Activated naive CD4-positive, alpha-beta T cell (primary cell): Measurements from ENCODE around the gene TCERG1L.
"Not testable (repeated sequence)": the region's sequence is repeated elsewhere in the genome, so short reads cannot be mapped to it uniquely, and the experiment has no call there.

Source experiments
- DNase-seq, 4 experiments: peaks; one replicate each; lab custom pipeline; 2025; lab: John Stamatoyannopoulos, UW

TCERG1L gene, protein sequence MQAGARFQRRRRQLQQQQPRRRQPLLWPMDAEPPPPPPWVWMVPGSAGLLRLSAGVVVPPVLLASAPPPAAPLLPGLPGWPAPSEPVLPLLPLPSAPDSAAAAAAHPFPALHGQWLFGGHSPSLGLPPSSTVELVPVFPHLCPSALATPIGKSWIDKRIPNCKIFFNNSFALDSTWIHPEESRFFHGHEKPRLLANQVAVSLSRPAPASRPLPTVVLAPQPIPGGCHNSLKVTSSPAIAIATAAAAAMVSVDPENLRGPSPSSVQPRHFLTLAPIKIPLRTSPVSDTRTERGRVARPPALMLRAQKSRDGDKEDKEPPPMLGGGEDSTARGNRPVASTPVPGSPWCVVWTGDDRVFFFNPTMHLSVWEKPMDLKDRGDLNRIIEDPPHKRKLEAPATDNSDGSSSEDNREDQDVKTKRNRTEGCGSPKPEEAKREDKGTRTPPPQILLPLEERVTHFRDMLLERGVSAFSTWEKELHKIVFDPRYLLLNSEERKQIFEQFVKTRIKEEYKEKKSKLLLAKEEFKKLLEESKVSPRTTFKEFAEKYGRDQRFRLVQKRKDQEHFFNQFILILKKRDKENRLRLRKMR

DNA sequence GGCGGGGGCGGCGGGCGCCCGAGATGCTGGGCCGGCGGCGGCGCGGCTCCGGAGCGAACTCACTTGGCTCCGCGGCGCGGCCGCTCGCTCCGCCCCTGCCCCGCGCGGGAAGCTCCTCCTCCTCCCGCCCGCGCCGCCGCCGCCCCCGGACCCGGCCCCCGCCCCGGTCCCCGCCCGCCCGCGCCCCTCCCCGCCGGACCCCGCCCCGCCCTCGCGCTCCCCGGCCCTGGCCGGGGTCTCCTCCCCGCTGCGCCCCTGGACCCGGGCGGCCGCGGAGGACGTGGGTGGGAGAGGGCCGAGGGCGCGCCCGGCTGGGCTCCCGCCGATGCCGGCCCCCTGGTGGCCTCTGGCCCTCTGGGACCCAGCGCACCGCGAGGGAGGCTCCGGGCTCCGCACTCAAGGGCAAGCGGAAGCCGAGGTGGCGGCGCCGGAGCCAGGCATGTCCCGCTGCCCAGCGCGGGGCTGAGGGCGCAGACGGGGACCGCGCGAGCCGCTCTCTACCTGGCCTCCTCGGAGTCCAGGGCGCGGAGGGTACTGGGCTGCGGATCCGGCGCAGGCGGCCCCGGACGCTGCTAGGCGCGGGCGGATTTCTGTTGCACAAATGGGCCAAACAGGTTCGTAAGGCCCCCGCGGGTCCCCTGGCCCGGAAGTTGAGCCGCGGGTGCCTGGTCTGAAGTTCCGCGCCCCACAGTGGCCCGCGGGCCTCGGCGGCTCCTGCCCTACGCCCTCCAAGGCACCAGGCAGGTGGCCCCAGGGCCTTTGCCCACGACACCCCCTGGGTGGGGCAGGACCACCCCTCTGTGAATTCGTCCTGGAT lies at the start of gene TCERG1L:
Gene TCERG1L, minus strand, starts transcription at position 61 of the 817 bp plus-strand sequence. CDS start 86 bp downstream, outside the sequence.
- DNase-seq, result no peak

GRCh38 chr10:131358741-131359442 lies 47.4 kb upstream of the TCERG1L start:
- DNase-seq, result no peak

- no peak for DNase-seq
These were observed 44.9 kb upstream of the TCERG1L start for GRCh38 chr10:131356442-131356841.

DNA sequence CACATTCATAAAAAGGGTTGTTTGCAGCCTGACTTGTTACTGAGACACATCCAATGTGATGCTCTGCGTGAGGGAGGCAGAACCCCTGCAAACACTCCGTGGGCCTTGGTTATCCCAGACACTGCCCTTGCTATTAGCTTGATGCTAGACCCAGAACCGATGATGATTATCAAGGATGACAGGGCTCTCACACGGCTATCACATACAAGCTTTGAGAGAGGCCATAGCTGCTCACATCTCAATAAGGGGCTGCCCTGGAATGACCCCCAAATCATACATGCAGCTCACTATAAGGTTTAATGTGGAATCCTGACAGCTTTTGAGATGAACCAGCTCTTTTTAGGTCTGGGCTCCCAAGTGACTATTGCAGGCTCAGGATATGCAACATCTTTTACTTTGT lies 44.4 kb upstream of the TCERG1L start:
- no peak for DNase-seq

GRCh38 chr10:131355056-131355455 lies 43.5 kb upstream of the TCERG1L start:
- no peak for DNase-seq

DNA sequence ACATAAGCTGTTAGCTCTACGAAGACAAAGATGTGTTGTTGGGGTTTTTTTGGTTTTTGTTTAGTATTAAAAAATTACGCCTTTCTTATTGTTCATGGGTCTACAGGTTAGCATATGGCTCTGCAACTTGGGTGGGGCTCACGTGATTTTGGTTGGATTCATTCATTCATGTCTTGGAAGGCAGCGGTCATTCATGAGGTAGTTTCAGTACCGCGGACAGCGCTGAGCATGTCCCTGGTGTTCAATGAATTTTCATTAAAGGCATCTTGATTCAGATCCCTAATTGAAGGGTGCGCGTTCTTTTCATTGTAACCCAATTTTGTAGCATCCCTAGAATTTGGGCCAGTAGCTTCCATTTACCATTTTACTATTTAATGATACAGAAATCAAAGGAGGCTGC lies 42.9 kb upstream of the TCERG1L start:
- DNase-seq, result no peak

DNA sequence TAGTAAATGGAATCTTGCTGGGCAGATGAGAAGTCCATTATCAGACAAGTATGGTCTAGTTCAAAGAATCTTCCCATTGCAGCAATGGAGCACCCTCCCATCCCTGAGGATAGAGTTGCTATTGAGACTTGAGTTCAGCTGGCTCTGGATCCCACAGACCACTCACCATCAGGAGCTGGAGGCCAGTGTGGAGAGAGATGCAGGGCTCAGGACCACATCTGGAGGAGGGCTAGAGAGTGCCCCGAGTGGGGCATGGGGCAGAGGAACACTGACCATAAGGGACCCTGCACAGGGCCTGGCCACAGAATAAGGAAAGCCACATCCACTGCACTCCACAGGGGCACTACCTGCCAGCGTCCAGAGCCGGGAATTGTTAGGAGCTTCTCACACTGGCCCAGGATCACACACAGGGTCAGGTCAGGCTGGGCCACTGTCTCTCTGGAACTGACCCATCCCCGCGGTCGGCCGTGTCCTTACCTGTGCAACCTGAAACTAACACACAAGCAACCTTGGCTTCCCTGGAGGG lies 41.3 kb upstream of the TCERG1L start:
- DNase-seq, result no peak

GRCh38 chr10:131350660-131351059 lies 39.1 kb upstream of the TCERG1L start:
- DNase-seq, result no peak

- no peak for DNase-seq
These were observed 38.7 kb upstream of the TCERG1L start for GRCh38 chr10:131350245-131350644.

DNA sequence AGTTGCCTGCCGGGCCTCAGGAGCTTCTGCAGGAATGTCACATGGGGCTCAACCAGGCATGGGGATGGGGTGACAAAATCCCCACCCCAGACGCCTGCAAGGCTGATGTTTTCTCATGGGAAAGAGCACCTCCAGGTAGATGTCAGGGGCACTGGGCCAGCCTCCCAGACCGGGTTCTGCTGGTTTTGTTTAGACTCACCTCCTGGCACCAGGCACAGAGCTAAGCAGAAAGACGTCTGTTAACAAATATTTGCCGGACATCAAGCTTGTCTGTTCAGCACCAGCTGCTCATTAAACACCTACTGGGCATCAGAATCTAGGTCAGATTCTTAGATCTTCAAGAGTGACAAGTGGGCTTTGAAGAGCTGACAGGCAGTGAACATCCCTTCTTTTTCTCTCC lies 34.9 kb upstream of the TCERG1L start:
- DNase-seq, result no peak

GRCh38 chr10:131345691-131346090 lies 34.2 kb upstream of the TCERG1L start:
- DNase-seq, result no peak

- DNase-seq, result no peak
These were observed 33.2 kb upstream of the TCERG1L start for GRCh38 chr10:131344747-131345146.

DNA sequence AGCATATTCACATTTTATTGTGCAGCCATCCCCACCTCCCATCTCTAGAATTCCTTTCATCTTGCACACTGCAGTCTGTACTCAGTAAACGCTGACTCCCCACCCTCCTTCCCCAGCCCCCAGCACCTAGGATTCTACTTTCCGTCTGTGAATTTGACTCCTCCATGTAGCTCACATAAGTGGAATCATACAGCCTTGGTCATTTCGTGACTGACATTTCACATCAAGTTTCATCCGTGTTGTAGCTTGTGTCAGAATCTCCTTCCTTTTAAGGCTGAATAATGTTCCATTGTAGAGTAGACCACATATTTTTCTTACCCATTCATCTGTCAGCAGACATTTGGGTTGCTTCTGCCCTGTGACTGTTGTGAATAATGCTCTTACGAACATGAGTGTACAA lies 26.2 kb upstream of the TCERG1L start:
- DNase-seq, result no peak

GRCh38 chr10:131332821-131333220 lies 21.3 kb upstream of the TCERG1L start:
- no peak for DNase-seq

DNA sequence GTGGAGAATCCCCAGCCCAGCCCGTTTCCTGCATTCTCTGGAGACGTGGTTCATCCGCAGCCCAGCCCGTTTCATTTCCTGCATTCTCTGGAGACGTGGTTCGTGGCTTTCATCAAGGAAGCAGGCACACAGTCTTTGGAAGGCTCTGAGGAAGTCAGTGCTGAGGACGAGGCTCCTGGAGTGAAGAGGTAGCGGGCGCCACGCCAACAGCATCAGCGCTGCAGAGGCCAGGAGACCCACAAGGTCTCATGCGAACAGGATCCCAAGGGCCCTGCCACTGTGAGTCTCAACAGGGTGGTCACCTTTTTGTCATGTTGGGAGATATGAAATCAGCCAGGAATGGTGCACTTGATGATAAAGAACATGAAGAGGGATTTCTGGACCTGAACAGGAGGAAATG lies 12.4 kb upstream of the TCERG1L start:
- DNase-seq, result no peak

GRCh38 chr10:131323025-131323424 lies 11.5 kb upstream of the TCERG1L start:
- no peak for DNase-seq

DNA sequence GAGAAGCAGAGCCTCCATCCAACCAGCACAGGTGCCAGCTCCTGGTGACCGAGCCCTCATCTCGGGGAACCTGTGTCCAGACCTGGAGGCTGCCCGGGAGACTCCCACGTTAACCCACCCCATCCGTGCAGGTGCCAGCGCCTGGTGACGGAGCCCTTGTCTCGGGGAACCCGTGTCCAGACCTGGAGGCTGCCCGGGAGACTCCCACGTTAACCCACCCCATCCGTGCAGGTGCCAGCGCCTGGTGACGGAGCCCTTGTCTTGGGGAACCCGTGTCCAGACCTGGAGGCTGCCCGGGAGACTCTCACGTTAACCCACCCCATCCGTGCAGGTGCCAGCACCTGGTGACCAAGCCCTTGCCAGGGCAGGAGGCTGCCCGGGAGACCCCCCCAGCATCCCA lies 11.1 kb upstream of the TCERG1L start:
- DNase-seq, result not testable (repeated sequence)

GRCh38 chr10:131320860-131321604 lies 9.5 kb upstream of the TCERG1L start:
- DNase-seq, result no peak

DNA sequence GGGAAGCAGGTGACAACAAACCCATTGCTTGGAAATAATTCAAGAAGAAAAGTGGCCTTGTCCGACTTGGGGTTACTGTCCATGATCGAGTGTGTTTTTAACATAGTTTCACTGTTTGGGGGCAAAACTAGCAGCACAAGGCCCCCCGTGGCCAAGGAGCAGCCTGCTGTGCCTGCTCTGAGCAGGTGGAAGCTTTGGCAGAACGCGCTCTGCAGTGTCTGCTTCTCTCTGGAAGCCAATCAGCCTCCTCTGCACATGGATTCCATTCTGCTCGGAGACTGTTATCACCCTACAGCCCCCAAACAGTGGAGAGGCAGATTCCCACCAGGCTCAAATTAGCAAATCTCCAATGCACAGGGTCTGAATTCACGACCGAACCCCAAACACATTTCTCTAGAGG lies 7.3 kb upstream of the TCERG1L start:
- no peak for DNase-seq

GRCh38 chr10:131318291-131318690 lies 6.8 kb upstream of the TCERG1L start:
- no peak for DNase-seq
